Measurements from ENCODE around the gene TBC1D8. TPM values are rescaled to one million over a fixed set of nuclear protein-coding genes. Genes with fewer than 3 reads are reported as not detected.

The TBC1D8 gene
- total and polyA plus RNA-seq, 2 of the 8 experiments (the other 6 are each of a cell fraction or from before 2014, with no cell fraction given), result 20.8 to 21.8 TPM

DNA sequence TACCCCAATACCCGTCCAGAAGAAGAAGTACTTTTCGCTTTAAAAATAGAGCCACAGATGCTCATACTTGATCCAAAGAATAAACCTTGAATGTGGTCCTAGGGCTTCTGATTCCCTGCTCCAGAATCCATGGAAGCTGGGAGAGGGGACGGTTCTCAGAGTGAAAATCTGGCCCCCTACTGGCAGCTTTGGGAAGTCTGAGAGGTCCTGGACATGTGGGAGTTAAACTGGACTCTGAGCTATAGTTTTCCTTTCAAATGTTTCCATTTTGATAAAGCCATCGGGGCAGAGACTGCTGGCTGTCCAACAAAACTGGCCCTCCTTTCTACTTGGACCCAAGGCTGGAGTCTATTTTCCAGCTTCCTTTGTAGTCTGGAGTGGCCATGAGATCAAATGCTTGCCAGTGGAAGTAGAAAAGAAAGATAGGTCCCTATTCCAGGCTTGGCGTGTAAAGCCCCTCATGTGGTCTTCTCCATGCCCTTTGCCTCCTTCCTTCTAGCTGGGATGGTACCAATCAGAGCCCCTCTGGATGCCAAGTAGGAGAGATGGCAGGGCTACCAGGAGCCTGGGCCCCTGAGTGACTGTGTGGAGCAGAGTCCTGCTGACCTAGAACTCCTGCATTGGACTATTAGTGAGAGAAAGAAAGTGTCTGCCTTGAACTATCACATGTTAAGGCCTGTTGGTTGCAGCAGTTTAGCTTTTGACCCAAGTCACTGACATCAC, 37.7 kb upstream of the TBC1D8 start:
- Histone ChIP-seq H3K4me3 (ENCODE audit: extremely low read depth in 1 of 4, insufficient read depth in 2 of 4, low read depth in 3 of 4, low read length in 4 of 4) (no peak overlapping the region), H2AFZ (ENCODE audit: low read length) (no peak overlapping the region), H3K18ac (ENCODE audit: extremely low read depth, low read length) (no peak overlapping the region), H3K9me3 (ENCODE audit: insufficient read depth in 2 of 2, low read depth in 1 of 2, low read length in 1 of 2) (no peaks in the 10 kb centered on the region), H3K9ac (replicated peaks in 1 of 4; ENCODE audit: extremely low read depth in 1 of 4, low read depth in 3 of 4, low read length in 3 of 4) (no peak overlapping the region), H3K56ac (replicated peaks; ENCODE audit: insufficient read length, low read depth, low read length) (no peak overlapping the region), H3K27ac (ENCODE audit: low read depth, low read length) (no peak overlapping the region), H3K36me3 (ENCODE audit: control insufficient read depth in 2 of 4, insufficient read depth in 4 of 4, low read length in 3 of 4) (no peaks in the 10 kb centered on the region), H3K4me2 (ENCODE audit: insufficient read depth in 1 of 2, low read depth in 2 of 2, low read length in 2 of 2) (no peak overlapping the region), H3K23ac (ENCODE audit: insufficient read length) (no peak overlapping the region), H2BK5ac (ENCODE audit: low read depth, low read length) (no peak overlapping the region), H4K91ac (replicated peaks; ENCODE audit: insufficient read length, low read length) (no peak overlapping the region), H2AK5ac (ENCODE audit: low read depth, low read length) (no peak overlapping the region), H3K79me1 (ENCODE audit: low read depth, low read length) (no peaks in the 10 kb centered on the region), H2BK20ac (ENCODE audit: low read length) (no peak overlapping the region), H2BK12ac (ENCODE audit: low read depth, low read length) (no peak overlapping the region), H3K4me1 (replicated peaks in 1 of 4; ENCODE audit: control insufficient read depth in 3 of 4, insufficient read depth in 4 of 4, low read length in 3 of 4) (peaks cover 0 to 10% (median 2%) of the 10 kb centered on the region in 4 experiments; a peak in 4 of 7 replicates), H4K5ac (ENCODE audit: insufficient read length, low read depth, low read length) (no peak overlapping the region), H4K20me1 (replicated peaks in 1 of 2; ENCODE audit: control insufficient read depth in 1 of 2, insufficient read depth in 2 of 2, low read length in 2 of 2) (no peaks in the 10 kb centered on the region), H3K4ac (replicated peaks; ENCODE audit: insufficient read length, low read depth, low read length) (no peak overlapping the region), H3K27me3 (replicated peaks in 1 of 4; ENCODE audit: control insufficient read depth in 3 of 4, extremely low read depth in 1 of 4, insufficient read depth in 3 of 4, low read length in 3 of 4) (no peaks in the 10 kb centered on the region), H2BK120ac (replicated peaks; ENCODE audit: low read depth, low read length) (no peak overlapping the region), H3K14ac (ENCODE audit: insufficient read length) (no peak overlapping the region), H2BK15ac (ENCODE audit: low read length) (no peak overlapping the region), H3K23me2 (ENCODE audit: low read depth, low read length) (no peaks in the 10 kb centered on the region), H4K8ac (ENCODE audit: extremely low read depth, insufficient read depth, low read length) (no peak overlapping the region), H3K79me2 (ENCODE audit: control insufficient read depth in 1 of 2, insufficient read depth in 2 of 2, low read length in 2 of 2) (no peaks in the 10 kb centered on the region)
- FAIRE-seq (peak; percentile 50), DNase-seq (ENCODE audit: low read depth in 1 of 2, low spot score in 2 of 2) (peak in 1 of 2 experiments; percentile 84)
- CTCF ChIA-PET (ENCODE audit: partially characterized antibody), result interaction anchor here (0.6 to 10.3 kb wide), 48 partner anchors 8 to 1426 kb away, joined by 3 to 136 read pairs (median 4); partner anchors contain the start of genes CNOT11 and RPL31
- 64% methylated on average over 5 of the region's 5 CpGs; no CpG with 5 or more reads in 1 of the 2 experiments for WGBS, 2 experiments (ENCODE audit: extremely low coverage in 1 of 2, insufficient coverage in 1 of 2, insufficient read length in 1 of 2, insufficient replicate concordance in 2 of 2, low coverage in 1 of 2, low lambda C conversion rate in 2 of 2, missing lambda C conversion rate in 1 of 2)
- TF ChIP-seq NANOG (IDR thresholded peaks at IDR 0.05; ENCODE audit: insufficient read depth, low read depth, low read length, poor library complexity, severe bottlenecking), result no peak
- TF ChIP-seq SIX5 (IDR thresholded peaks at IDR 0.05; ENCODE audit: low read depth, low read length), result no peak
- peak; percentile 38 to 62; a peak in 3 of 4 replicates for TF ChIP-seq RAD21 (IDR thresholded peaks at IDR 0.05 in 1 of 2, conservative IDR thresholded peaks at IDR 0.05 in 1 of 2; ENCODE audit: low read depth in 2 of 2, low read length in 2 of 2)
- TF ChIP-seq, protein P1, sequence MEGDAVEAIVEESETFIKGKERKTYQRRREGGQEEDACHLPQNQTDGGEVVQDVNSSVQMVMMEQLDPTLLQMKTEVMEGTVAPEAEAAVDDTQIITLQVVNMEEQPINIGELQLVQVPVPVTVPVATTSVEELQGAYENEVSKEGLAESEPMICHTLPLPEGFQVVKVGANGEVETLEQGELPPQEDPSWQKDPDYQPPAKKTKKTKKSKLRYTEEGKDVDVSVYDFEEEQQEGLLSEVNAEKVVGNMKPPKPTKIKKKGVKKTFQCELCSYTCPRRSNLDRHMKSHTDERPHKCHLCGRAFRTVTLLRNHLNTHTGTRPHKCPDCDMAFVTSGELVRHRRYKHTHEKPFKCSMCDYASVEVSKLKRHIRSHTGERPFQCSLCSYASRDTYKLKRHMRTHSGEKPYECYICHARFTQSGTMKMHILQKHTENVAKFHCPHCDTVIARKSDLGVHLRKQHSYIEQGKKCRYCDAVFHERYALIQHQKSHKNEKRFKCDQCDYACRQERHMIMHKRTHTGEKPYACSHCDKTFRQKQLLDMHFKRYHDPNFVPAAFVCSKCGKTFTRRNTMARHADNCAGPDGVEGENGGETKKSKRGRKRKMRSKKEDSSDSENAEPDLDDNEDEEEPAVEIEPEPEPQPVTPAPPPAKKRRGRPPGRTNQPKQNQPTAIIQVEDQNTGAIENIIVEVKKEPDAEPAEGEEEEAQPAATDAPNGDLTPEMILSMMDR (IDR thresholded peaks at IDR 0.05; ENCODE audit: control extremely low read depth in 1 of 3, insufficient read depth in 1 of 3, low read depth in 1 of 3, low read length in 3 of 3), result peak; percentile 58 to 70 (median 69)
- POLR2A ChIA-PET (ENCODE audit: partially characterized antibody), result interaction anchor here (0.9 to 1.2 kb wide), 3 partner anchors 16 to 187 kb away, joined by 3 to 4 read pairs (median 3); no protein-coding TSS in a partner anchor
